ENCODE measurements around the gene SLC24A3.
A peak's percentile ranks its signal among the peaks of the same experiment; 100 is the strongest.

Gene SLC24A3

DNA sequence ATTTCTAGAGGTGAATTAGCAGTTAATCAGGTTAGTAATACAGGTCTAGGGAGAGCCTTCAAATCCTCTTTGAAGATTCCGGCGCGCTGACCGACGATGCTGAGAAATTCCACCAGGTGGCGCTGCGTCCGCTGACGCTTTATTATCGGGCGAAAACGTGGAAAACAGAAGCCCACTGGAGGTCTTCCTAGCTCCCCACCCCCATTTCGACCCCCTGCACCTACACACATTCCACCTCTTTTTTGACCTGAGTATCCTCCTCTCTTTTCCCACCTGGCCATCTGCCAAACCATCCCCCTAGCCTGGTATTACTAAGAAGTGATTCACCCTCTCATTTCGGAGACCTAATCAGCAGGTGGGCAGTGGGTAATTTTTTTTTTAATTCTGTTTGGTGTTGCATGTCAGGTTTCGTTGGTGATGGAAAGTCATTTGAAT, 480.3 kb downstream of the SLC24A3 start:
- DNase-seq = peak; percentile 65

GRCh38 chr20:19693508-19693907, 481.1 kb downstream of the SLC24A3 start:
- DNase-seq = no peak

- DNase-seq = no peak
These were observed 482.6 kb downstream of the SLC24A3 start for GRCh38 chr20:19695081-19695480.

- DNase-seq = no peak
These were observed 484.2 kb downstream of the SLC24A3 start for GRCh38 chr20:19696620-19697019.

GRCh38 chr20:19697415-19697814, 485.0 kb downstream of the SLC24A3 start:
- no peak for DNase-seq

GRCh38 chr20:19699180-19699971, 486.9 kb downstream of the SLC24A3 start:
- peak; percentile 35 for DNase-seq

- no peak for DNase-seq
These were observed 489.0 kb downstream of the SLC24A3 start for GRCh38 chr20:19701429-19701828.

- no peak for DNase-seq
These were observed 494.0 kb downstream of the SLC24A3 start for GRCh38 chr20:19706463-19706862.

- no peak for DNase-seq
These were observed 497.3 kb downstream of the SLC24A3 start for GRCh38 chr20:19709635-19710335.

DNA sequence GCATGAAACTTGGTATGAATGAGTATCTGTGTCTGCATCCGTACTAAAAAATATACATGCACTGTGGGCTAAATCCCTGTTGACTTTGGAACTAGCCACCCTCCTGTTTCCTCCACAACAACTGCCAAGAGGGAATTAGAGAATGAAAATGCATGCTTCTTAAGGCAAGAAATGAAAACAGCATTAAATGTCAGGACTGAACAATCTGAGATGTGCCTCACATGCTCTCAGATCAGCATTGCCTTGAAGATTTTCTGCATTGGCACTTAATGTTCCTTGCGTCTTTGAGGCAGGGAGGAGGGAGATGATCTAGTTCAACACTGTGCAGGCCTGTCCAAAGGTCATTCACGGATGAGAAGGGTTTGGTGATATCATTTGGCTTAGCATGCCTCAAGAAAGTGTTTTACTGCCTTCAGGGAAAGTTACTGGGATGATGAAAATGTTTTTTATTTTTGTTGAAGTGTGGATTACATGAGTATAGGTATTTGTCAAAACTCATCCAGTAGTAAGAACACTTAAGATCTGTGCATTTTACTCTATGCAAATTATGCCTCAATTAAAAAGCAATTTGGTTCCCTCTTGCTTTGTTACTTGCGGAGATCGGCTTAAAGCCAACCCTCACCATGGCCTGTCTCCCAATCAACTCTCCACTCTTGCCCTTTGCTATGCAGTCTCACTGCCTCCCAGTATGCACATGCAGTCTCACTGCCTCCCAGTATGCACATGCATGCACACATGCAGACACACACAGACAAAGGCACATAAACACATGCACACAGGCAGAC, 498.1 kb downstream of the SLC24A3 start:
- DNase-seq = no peak

DNA sequence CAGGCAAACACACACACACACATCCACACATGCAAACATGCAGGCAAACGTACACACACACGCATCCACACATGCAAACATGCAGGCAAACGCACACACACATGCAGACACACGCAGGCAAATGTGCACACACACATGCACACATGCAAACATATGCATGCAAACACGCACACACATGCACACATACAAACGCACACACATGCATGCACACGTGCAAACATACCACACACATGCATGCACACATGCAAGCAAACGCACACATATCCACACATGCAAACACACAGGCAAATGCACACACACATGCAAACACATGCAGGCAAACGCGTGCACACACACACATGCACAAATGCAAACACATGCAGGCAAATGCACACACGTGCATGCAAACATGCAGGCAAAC, 498.7 kb downstream of the SLC24A3 start:
- no peak for DNase-seq

DNA sequence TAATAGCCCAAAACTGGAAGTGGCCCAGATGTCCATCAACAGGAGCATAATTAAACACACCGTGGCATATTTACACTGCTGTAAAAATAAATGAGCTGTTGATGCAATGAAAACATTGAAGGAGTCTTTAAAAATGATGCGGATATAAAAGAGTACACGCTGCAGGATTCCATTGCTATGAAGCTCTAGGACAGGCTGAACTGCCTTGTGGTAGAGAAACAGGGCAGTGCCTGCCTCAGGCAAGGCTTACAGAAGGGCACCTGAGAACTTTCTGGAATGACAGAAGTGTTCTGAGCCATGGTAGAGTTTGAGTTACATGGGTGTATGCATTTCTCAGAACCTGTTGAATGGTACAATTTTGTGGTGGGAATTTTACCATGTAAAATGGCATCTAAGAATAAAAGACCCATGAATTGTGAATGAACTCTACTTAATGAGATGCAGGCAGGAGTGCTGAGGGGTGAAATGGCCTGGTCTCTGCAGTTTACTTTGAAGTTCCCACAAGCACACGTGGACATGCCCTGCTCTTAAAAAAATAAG, 500.3 kb downstream of the SLC24A3 start:
- DNase-seq = no peak

DNA sequence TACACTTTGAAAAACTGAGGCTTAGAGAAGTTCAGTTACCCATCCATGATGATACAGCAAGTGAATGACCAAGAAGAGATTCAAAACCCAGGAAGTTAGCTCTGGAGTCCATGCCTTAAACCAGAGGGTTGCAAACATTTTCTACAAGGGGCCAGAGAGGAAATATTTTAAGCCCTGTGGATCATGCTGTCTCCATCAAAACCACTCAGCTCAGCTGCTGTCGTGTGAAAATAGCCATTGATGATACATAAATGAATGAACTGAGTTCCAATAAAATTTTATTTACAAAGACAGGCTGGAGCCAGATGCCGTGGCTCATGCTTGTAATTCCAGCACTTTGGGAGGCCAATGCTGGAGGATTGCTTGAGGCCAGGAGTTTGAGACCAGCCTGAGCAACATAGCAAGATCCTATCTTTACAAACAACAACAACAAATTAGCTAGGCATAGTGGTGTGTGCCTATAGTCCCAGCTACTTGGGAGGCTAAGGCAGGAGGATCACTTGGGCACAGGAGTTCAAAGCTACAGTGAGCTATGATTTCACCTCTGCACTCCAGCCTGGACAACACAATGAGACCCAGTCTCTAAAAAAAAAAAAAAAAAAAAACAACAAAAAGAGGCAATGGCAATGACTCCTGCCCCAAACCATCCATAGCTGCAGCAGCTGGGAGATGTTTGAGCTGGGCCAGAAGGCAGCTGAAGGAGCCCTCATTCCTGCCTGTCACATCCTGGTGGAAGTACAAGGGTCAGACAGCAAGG, 501.6 kb downstream of the SLC24A3 start:
- DNase-seq = peak; percentile 31

DNA sequence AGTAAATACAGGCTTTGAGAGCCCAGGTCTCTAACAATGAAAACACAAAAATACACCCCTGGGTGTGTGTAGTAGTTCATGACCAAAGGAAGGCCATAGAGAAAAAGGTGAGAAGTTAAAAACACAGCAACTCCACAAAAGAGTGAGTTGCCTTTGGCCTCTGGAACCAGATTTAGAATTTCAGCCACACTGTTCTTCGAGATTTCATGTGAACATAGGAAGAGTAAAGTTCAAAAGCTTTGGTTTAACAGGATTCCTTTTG, 502.1 kb downstream of the SLC24A3 start:
- DNase-seq = no peak

DNA sequence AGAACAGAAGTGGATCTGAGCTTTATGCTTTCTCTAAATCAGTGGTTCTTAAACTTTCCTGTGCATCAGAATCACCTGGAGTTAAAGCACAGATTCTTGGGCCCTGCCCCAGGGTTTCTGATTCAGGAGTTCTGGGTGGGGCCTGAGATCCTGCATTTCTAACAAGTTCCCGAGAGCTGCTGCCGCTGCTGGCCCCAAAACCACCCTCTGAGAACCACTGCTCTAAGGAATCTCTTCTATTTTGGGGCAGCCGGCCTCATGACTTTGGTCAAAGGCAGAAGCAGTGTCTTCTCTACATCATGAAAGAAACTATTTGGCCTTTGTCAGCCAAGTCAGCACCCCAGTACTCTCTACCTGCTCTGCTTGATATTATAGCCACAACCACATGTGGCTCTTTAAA, 503.5 kb downstream of the SLC24A3 start:
- DNase-seq = no peak

DNA sequence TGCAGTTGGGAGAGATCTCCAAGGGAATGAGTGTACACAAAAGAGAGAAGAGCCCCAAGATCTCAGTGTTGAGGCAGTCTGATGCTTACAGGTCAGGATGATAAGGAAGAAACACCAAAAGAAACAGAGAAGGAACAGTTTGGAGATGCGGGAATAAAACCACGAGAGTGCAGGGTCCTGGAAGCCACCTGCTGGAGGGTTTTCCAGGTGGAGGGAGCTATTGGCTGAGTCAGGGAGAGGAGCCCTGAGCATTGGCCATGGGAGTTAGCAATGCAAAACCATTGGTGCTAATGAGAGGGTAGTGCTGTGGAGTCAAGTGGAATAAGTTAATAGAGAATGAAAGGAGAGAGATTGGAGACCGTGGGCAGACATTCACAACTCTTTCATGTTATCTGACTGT, 506.4 kb downstream of the SLC24A3 start:
- DNase-seq = no peak

GRCh38 chr20:19720991-19721390, 508.5 kb downstream of the SLC24A3 start:
- DNase-seq = no peak

- no peak for DNase-seq
These were observed 510.6 kb downstream of the SLC24A3 start for GRCh38 chr20:19723051-19723450.

DNA sequence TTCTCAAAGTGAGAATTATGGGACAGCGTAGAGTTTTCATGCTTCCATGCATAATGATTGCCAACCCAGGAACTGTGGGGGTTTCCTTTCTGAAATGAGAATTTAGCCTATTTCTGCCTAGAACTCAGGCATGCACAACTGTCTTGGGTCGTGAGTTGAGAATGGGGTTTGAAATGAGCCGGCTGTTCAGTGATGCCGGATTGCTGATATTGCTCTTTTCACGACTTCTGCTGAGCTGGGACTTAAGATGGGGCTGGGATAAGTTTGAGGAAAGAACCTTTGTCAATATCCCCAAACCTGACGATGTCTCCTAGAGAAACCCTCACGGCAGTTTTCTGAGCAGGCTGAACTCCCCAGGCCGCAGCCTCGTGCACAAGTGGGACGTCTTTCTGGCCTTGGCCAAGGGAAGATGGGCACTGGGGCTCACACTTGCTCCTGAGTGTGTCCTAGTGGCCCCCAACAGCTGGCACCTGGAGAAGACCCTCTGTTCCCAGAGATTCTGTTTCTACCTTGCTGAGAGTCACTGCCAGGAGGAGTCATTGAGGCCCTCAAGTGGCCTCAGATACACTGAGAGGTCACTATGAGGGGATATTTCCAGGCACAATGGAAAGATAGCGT, 511.5 kb downstream of the SLC24A3 start:
- no peak for DNase-seq

GRCh38 chr20:19725373-19725772, 512.9 kb downstream of the SLC24A3 start:
- DNase-seq = no peak

GRCh38 chr20:19725814-19726525, 513.5 kb downstream of the SLC24A3 start:
- no peak for DNase-seq
